Hepatocyte (in vitro differentiated cells): ENCODE measurements around the gene CBLB.

Experiments
- EZH2 ChIP-seq: fragments of 200-600 bp; sonication (generic); IDR thresholded peaks from 2 replicates; pipeline ENCODE4 v1.6.1; 2016; ENCODE audit warnings: antibody characterized with exemption, mild to moderate bottlenecking, borderline replicate concordance
- TF ChIP-seq, protein P1 (sequence below): fragments of 200-600 bp; sonication (generic); IDR thresholded peaks from 2 replicates; pipeline ENCODE4 v1.5.1; 2016; ENCODE audit warnings: antibody characterized with exemption, mild to moderate bottlenecking; ENCODE audit not compliant: poor library complexity

DNA sequence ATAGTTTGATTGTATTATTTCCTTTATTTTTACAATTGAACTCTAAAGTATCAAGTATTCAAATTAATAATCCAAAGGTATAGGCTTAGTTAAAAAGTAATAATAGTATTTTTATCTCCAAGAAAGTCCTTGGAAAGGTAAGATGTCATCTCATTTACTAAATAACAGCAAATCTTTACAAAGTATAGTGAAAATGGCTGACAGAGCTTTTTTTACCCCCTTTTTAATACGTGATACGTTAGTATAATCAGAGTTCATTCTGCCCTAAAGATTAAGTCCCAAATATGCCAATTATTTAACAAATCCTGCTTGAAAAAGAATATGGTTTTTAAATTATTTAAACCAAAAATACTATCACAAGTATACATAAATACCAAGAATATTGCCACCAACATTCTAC is 12.2 kb downstream of the CBLB start:
- TF ChIP-seq, protein P1, sequence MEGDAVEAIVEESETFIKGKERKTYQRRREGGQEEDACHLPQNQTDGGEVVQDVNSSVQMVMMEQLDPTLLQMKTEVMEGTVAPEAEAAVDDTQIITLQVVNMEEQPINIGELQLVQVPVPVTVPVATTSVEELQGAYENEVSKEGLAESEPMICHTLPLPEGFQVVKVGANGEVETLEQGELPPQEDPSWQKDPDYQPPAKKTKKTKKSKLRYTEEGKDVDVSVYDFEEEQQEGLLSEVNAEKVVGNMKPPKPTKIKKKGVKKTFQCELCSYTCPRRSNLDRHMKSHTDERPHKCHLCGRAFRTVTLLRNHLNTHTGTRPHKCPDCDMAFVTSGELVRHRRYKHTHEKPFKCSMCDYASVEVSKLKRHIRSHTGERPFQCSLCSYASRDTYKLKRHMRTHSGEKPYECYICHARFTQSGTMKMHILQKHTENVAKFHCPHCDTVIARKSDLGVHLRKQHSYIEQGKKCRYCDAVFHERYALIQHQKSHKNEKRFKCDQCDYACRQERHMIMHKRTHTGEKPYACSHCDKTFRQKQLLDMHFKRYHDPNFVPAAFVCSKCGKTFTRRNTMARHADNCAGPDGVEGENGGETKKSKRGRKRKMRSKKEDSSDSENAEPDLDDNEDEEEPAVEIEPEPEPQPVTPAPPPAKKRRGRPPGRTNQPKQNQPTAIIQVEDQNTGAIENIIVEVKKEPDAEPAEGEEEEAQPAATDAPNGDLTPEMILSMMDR: no peak
- TF ChIP-seq EZH2: no peak
